Neural crest cell (in vitro differentiated cells): ENCODE data around the gene ZNF385B. TPM values are rescaled to one million over a fixed set of nuclear protein-coding genes. Genes with fewer than 3 reads are reported as not detected.

ENCODE experiments used
- DNase-seq: peaks from one replicate; pipeline ENCODE4 v3.0.0; 2021; ENCODE audit warnings: low read depth, mixed read lengths, low spot score
- H3K27ac Mint-ChIP-seq: one replicate; pipeline ENCODE4 v1.8.0; 2021; ENCODE audit warnings: mild to moderate bottlenecking, mixed read lengths; ENCODE audit not compliant: unreplicated experiment
- H3K27me3 Mint-ChIP-seq: 2 replicates; pipeline ENCODE4 v1.8.0; 2021; ENCODE audit warnings: low read depth, mild to moderate bottlenecking, mixed read lengths
- H3K36me3 Mint-ChIP-seq: 2 replicates; pipeline ENCODE4 v1.8.0; 2021; ENCODE audit warnings: low read depth, mild to moderate bottlenecking, mixed read lengths
- H3K4me1 Mint-ChIP-seq: 2 replicates; pipeline ENCODE4 v1.8.0; 2021; ENCODE audit warnings: mixed read lengths
- H3K4me3 Mint-ChIP-seq: one replicate; pipeline ENCODE4 v1.8.0; 2021; ENCODE audit warnings: mild to moderate bottlenecking, mixed read lengths
- H3K9me3 Mint-ChIP-seq: 2 replicates; pipeline ENCODE4 v1.8.0; 2021; ENCODE audit warnings: mixed read lengths
- CTCF ChIP-seq: fragments of 200-600 bp; sonication (generic); conservative IDR thresholded peaks from 2 replicates; pipeline ENCODE4 v1.5.0; 2021; ENCODE audit warnings: antibody characterized with exemption, mild to moderate bottlenecking
- total RNA-seq: library from RNA; stranded (reverse); gene quantifications from 2 replicates; pipeline ENCODE4 v1.2.1, GENCODE V29; 2021

ZNF385B gene
- total RNA-seq, 1 donor from 2014 or later = 2.1 TPM

GRCh38 chr2:179435566-179435965 is 425.8 kb downstream of the ZNF385B start:
- no peak for TF ChIP-seq CTCF
- no peak for DNase-seq
- H3K36me3 Mint-ChIP-seq = no peaks in the 10 kb centered on the region
- no peak overlapping the region for H3K27ac Mint-ChIP-seq
- no peaks in the 10 kb centered on the region for H3K4me1 Mint-ChIP-seq
- H3K9me3 Mint-ChIP-seq = no peaks in the 10 kb centered on the region
- H3K27me3 Mint-ChIP-seq = no peaks in the 10 kb centered on the region
- no peak overlapping the region for H3K4me3 Mint-ChIP-seq

- H3K4me1 Mint-ChIP-seq = no peaks in the 10 kb centered on the region
- no peaks in the 10 kb centered on the region for H3K9me3 Mint-ChIP-seq
- H3K4me3 Mint-ChIP-seq = no peak overlapping the region
- no peak for TF ChIP-seq CTCF
- DNase-seq = no peak
- H3K27me3 Mint-ChIP-seq = no peaks in the 10 kb centered on the region
- H3K36me3 Mint-ChIP-seq = no peaks in the 10 kb centered on the region
- H3K27ac Mint-ChIP-seq = no peak overlapping the region
Observed at GRCh38 chr2:179435000-179435399, 426.4 kb downstream of the ZNF385B start.

- Mint-ChIP-seq H3K4me3 (no peak overlapping the region), H3K9me3 (no peaks in the 10 kb centered on the region), H3K36me3 (no peaks in the 10 kb centered on the region), H3K27ac (no peak overlapping the region), H3K4me1 (peaks cover 1% of the 10 kb centered on the region), H3K27me3 (peaks cover under 1% of the 10 kb centered on the region)
- no peak for DNase-seq
- no peak for TF ChIP-seq CTCF
Observed at GRCh38 chr2:179434357-179434756, 427.1 kb downstream of the ZNF385B start.

GRCh38 chr2:179432751-179433150 is 428.7 kb downstream of the ZNF385B start:
- no peak overlapping the region for H3K4me3 Mint-ChIP-seq
- H3K9me3 Mint-ChIP-seq = no peaks in the 10 kb centered on the region
- no peak overlapping the region for H3K27ac Mint-ChIP-seq

GRCh38 chr2:179429597-179429996 is 431.8 kb downstream of the ZNF385B start:
- Mint-ChIP-seq H3K9me3 (no peaks in the 10 kb centered on the region), H3K36me3 (no peaks in the 10 kb centered on the region), H3K4me1 (peaks cover 17% of the 10 kb centered on the region), H3K4me3 (no peak overlapping the region), H3K27ac (no peak overlapping the region), H3K27me3 (peaks cover 4% of the 10 kb centered on the region)
- DNase-seq = no peak
- no peak for TF ChIP-seq CTCF

More at GRCh38 chr2:179432751-179433150, 428.7 kb downstream of the ZNF385B start:
- H3K27me3 Mint-ChIP-seq = peaks cover 4% of the 10 kb centered on the region
- TF ChIP-seq CTCF = no peak
- H3K4me1 Mint-ChIP-seq = peaks cover 17% of the 10 kb centered on the region
- no peak for DNase-seq
- H3K36me3 Mint-ChIP-seq = no peaks in the 10 kb centered on the region

GRCh38 chr2:179429060-179429471 is 432.3 kb downstream of the ZNF385B start:
- DNase-seq = no peak
- TF ChIP-seq CTCF = no peak
- Mint-ChIP-seq H3K9me3 (no peaks in the 10 kb centered on the region), H3K27ac (no peak overlapping the region), H3K36me3 (no peaks in the 10 kb centered on the region), H3K4me3 (no peak overlapping the region), H3K4me1 (peaks cover 17% of the 10 kb centered on the region), H3K27me3 (peaks cover 4% of the 10 kb centered on the region)
